Pancreas (tissue), 10 donors: ENCODE measurements around the gene DIPK1A. TPM values are rescaled to one million over a fixed set of nuclear protein-coding genes. Genes with fewer than 3 reads are reported as not detected.

ENCODE experiments used
- ATAC-seq, 4 donors: fragments of 200-7000 bp; cut with Tn5 transposase; one replicate each; pipeline versions ENCODE4 v1.8.0 to v1.9.1; 2020; ENCODE audit warnings: mild to moderate bottlenecking in 4 of 4, moderate library complexity in 4 of 4
- DNase-seq, 6 donors: peaks; one replicate each; pipeline ENCODE4 v3.0.0-alpha.2; 2020
- FAIRE-seq: peaks from 2 replicates; lab custom pipeline; 2012; peaks lifted over from hg19 to GRCh38; lab: Jason Lieb, UNC
- H3K27ac ChIP-seq, 4 donors: fragments of 200-600 bp; sonication (generic); 1 replicate in 3 of 4; 2 replicates in 1 of 4; pipeline versions ENCODE4 v1.5.0 to v1.8.0; 2020
- H3K27me3 ChIP-seq, 4 donors: fragments of 200-600 bp; one replicate each; pipeline ENCODE4 v1.8.0; 2021
- H3K36me3 ChIP-seq, 3 donors: fragments of 200-600 bp; sonication (generic) in 1 of 3; one replicate each; pipeline versions ENCODE4 v1.5.0 to v1.8.0; 2020 to 2021
- H3K4me1 ChIP-seq, 3 donors: fragments of 200-600 bp; one replicate each; pipeline ENCODE4 v1.8.0; 2021
- H3K4me3 ChIP-seq, 4 donors: fragments of 200-600 bp; sonication (generic) in 2 of 4; one replicate each; pipeline versions ENCODE4 v1.5.0 to v1.8.0; 2020 to 2021
- H3K9me3 ChIP-seq, 4 donors: fragments of 200-600 bp; one replicate each; pipeline ENCODE4 v1.8.0; 2021
- WGBS, 2 donors: extraction: QIAGEN DNeasy Blood & Tissue Kit; methylation state at CpG; one replicate each; pipeline ENCODE4 v1.1.7; 2013; 5-methylcytosine and 5-hydroxymethylcytosine counted together
- intact Hi-C, 3 donors: fragments of 100-400 bp; cut with DNase I; formaldehyde crosslinking; loops; one replicate each; pipeline versions ENCODE4 v1.11.1 to v1.14.2; 2022
- polyA plus RNA-seq, 2 donors: library from polyadenylated mRNA; stranded (reverse); fragments of 200-250 nt; gene quantifications; one replicate each; pipeline ENCODE4 v1.2.3, GENCODE V29; 2013
- total RNA-seq, 6 donors: library from RNA; stranded (reverse); fragmentation: NEBNext Ultra II Directional in 4 of 6; extraction: Animal tissue kit (Norgen Biotek cat#: 25700) in 4 of 6; gene quantifications; one replicate each; pipeline versions ENCODE4 v1.2.1 to v1.2.4, GENCODE V29; 2021 to 2023
- TF ChIP-seq, protein P1 (sequence below), 4 donors: fragments of 200-600 bp; sonication (generic) in 3 of 4; IDR thresholded peaks; one replicate each; pipeline versions ENCODE4 v1.5.0 to v1.8.0; 2021; ENCODE audit warnings: antibody characterized with exemption in 4 of 4
- donor health status: healthy with polysubstance abuse.
- donor health status: DM: no; HTN: no; CAD: no; lungs with moderate emphysema.
- donor health status: DM: no; HTN: no; CAD: no.
- donor health status: control.
- donor health status: control.
- donor health status: Bipolar disorder and iron deficiency.
- donor health status: DM: yes; HTN: yes; CAD: no.
- donor health status: DM: no; HTN: no; CAD: no.
- donor health status: DM: no; HTN: no; CAD: no.
- donor health status: DM: yes; HTN: yes; CAD: no.

DIPK1A gene
- total and polyA plus RNA-seq, 8 donors: 0.80 to 5.4 (median 2.0) TPM

- H3K36me3 ChIP-seq: no peaks in the 10 kb centered on the region
- TF ChIP-seq, protein P1, sequence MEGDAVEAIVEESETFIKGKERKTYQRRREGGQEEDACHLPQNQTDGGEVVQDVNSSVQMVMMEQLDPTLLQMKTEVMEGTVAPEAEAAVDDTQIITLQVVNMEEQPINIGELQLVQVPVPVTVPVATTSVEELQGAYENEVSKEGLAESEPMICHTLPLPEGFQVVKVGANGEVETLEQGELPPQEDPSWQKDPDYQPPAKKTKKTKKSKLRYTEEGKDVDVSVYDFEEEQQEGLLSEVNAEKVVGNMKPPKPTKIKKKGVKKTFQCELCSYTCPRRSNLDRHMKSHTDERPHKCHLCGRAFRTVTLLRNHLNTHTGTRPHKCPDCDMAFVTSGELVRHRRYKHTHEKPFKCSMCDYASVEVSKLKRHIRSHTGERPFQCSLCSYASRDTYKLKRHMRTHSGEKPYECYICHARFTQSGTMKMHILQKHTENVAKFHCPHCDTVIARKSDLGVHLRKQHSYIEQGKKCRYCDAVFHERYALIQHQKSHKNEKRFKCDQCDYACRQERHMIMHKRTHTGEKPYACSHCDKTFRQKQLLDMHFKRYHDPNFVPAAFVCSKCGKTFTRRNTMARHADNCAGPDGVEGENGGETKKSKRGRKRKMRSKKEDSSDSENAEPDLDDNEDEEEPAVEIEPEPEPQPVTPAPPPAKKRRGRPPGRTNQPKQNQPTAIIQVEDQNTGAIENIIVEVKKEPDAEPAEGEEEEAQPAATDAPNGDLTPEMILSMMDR (IDR thresholded peaks at IDR 0.05): no peak
- no peak overlapping the region for H3K27ac ChIP-seq
- 51 to 62% methylated on average over 2 of the region's 2 CpGs for WGBS, 2 donors
- no peaks in the 10 kb centered on the region for H3K27me3 ChIP-seq
- peaks cover 0 to 7% (median 0%) of the 10 kb centered on the region in 3 donors for H3K4me1 ChIP-seq
- DNase-seq: no peak
- intact Hi-C loops: no loop called here
- no peak for FAIRE-seq
- no peak overlapping the region for H3K4me3 ChIP-seq
- H3K9me3 ChIP-seq: no peaks in the 10 kb centered on the region
- ATAC-seq: no peak
Observed at GRCh38 chr1:92874987-92875386, 86.3 kb downstream of the DIPK1A start.

DNA sequence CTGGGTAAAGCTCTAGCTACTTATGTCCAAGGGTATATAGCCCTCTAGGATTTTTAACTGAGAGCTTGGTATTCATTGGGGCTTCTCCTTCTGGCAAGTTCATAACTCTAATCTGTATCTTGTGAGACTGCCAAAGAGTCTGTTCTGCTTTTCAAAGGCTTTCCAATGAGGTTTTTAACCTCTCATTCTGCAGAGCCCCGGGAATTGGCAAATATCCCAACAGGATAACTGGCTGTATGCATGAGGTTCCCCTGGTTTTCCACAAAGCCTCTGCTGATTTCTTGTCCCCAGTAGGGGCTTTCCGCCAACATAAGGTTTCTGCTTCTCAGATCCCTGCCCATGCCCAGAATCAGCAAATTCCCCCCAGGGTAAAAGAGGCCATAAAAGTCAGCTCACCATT lies 88.5 kb downstream of the DIPK1A start:
- ATAC-seq (no peak), FAIRE-seq (no peak), DNase-seq (no peak)
- Histone ChIP-seq H3K27me3 (no peaks in the 10 kb centered on the region), H3K4me3 (no peak overlapping the region), H3K27ac (no peak overlapping the region), H3K4me1 (peaks cover 0 to 5% (median 0%) of the 10 kb centered on the region in 3 donors), H3K36me3 (no peaks in the 10 kb centered on the region), H3K9me3 (no peaks in the 10 kb centered on the region)
- WGBS, 2 donors: 71 to 79% methylated on average over 2 of the region's 2 CpGs
- TF ChIP-seq, protein P1 (IDR thresholded peaks at IDR 0.05): no peak
- intact Hi-C loops: no loop called here

DNA sequence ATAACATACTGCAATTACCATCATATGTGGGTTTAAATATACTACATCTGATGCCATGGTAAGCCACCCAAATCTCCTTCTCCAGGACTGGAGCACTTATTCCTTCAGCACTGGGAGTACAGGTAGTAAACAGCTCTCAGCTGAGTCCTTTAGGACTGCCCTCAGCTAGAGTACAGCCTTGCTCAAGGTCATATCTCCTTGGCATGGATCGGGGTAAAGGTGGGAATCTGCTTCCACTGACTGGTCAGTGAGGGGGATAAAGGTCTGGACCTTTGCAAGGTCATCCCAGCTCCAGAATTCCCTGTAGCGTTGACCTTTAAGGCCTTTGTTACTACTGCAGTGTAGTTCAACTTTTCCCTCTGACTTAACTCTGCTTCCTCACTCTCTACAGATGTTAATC lies 90.7 kb downstream of the DIPK1A start:
- no peaks in the 10 kb centered on the region for H3K9me3 ChIP-seq
- H3K27me3 ChIP-seq: no peaks in the 10 kb centered on the region
- FAIRE-seq: no peak
- H3K27ac ChIP-seq: no peak overlapping the region
- TF ChIP-seq, protein P1 (IDR thresholded peaks at IDR 0.05): no peak
- H3K36me3 ChIP-seq: no peaks in the 10 kb centered on the region
- intact Hi-C loops: no loop called here
- DNase-seq: no peak
- WGBS, 2 donors: 71 to 92% methylated on average over 2 of the region's 2 CpGs
- no peak overlapping the region for H3K4me3 ChIP-seq
- ATAC-seq: no peak
- no peaks in the 10 kb centered on the region for H3K4me1 ChIP-seq

DNA sequence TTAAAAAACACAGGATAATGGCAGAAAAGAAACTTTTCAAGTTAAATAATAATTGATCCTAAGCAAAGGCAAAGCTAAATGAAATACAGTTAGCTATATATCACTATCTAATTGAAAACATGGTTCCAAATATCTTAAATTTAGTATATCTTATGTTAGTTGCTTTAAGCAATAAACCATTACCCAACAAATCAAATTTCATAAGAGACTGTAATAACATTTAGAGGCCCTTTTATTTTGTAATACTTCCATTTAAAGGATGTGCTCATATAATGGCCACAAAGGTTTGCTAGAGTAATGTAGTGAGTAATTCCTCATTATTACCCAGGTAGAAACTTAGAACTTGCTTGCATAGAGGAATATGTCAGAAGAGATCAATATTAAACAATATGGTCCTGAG lies 97.1 kb downstream of the DIPK1A start:
- Histone ChIP-seq H3K36me3 (no peaks in the 10 kb centered on the region), H3K4me3 (no peak overlapping the region), H3K9me3 (no peaks in the 10 kb centered on the region), H3K27ac (no peak overlapping the region), H3K27me3 (no peaks in the 10 kb centered on the region), H3K4me1 (peaks cover 0 to 6% (median 0%) of the 10 kb centered on the region in 3 donors)
- TF ChIP-seq, protein P1 (IDR thresholded peaks at IDR 0.05): no peak
- intact Hi-C loops: loop anchor here in 2 of 3 donors (5.0 to 10.0 kb wide), 2 partner anchors 101 to 128 kb away; partner anchors contain the start of gene DIPK1A (in 1 of the 2)
- FAIRE-seq: peak; percentile 45
- ATAC-seq: no peak
- DNase-seq: no peak

DNA sequence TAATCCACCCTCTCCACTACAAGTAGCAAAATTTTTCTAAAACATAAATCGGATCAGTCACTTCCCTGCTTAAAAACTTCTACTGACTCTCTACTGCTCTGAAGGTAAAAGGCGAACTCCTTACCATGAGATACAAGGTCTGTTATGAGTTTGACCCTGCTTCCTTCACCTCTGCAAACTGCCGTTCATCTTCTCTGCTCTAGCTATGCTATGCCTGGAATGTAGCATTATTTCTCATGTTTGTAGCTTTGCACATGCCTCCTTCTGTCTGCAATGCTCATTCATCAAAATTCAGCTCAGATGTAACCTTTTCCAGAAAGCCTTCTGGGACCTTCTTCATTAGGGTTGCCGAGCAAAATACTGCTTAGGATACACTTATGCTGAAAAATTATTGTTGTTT lies 98.7 kb downstream of the DIPK1A start:
- Histone ChIP-seq H3K27ac (no peak overlapping the region), H3K36me3 (no peaks in the 10 kb centered on the region), H3K4me1 (peaks cover 0 to 6% (median 0%) of the 10 kb centered on the region in 3 donors), H3K4me3 (no peak overlapping the region), H3K27me3 (no peaks in the 10 kb centered on the region), H3K9me3 (no peaks in the 10 kb centered on the region)
- intact Hi-C loops: loop anchor here in 2 of 3 donors (5.0 to 10.0 kb wide), 2 partner anchors 102 to 130 kb away; partner anchors contain the start of gene DIPK1A (in 1 of the 2)
- FAIRE-seq (no peak), ATAC-seq (no peak), DNase-seq (no peak)
- TF ChIP-seq, protein P1 (IDR thresholded peaks at IDR 0.05): no peak
- 83 to 87% methylated on average over 4 of the region's 4 CpGs for WGBS, 2 donors
